ENCODE measurements around the gene INAFM1.

GRCh38 chr19:47284324-47284899, 9.7 kb downstream of the INAFM1 start:
- no peak for TF ChIP-seq POLR2A (IDR thresholded peaks at IDR 0.05; ENCODE audit: low read length)
- no peak for TF ChIP-seq GATA1 (IDR thresholded peaks at IDR 0.05; ENCODE audit: low read depth, low read length)
